SK-N-DZ (cell line): ENCODE measurements around the gene TCEA2. TPM values are rescaled to one million over a fixed set of nuclear protein-coding genes. Genes with fewer than 3 reads are reported as not detected.

Source experiments
- DNase-seq: peaks from one replicate; pipeline ENCODE4 v3.0.0-alpha.2; 2015; ENCODE audit warnings: low spot score
- polyA plus RNA-seq, 2 experiments: library from polyadenylated mRNA; depleted of rRNA; stranded (reverse); fragments of >200 nt; gene quantifications; 2 replicates each; pipeline ENCODE4 v1.2.3, GENCODE V29; 2014

The TCEA2 gene
- polyA plus RNA-seq (2014; cell fraction: cytosol; rRNA removed): 33.1 and 37.2 TPM in 2 replicates
- 164 and 170 TPM in 2 replicates for polyA plus RNA-seq (2014; cell fraction: nucleus; rRNA removed)

- peak; percentile 98 for DNase-seq
These were observed at the start of gene TCEA2 for GRCh38 chr20:64062596-64063388. Gene TCEA2, plus strand, starts transcription at chr20:64063198. Its CDS starts 115 bp downstream, at chr20:64063313.

DNA sequence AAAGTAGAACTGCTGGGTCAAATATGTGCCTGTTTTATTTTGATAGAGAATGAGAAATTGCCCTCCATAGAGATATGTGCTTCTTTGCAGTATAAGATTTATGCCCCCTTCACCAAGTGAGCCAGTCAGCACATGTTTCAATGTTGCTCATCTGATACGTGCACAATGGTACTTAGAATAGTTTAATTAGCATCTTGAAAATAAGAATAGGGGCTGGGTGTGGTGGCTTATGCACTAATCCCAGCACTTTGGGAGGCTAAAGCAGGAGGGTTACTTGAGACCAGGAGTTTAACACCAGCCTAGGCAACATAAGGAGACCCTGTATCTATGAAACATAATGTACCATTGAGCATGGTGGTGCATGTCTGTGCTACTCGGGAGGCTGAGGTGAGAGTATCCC is 47.4 kb upstream of the TCEA2 start:
- no peak for DNase-seq

- no peak for DNase-seq
These were observed 41.6 kb upstream of the TCEA2 start for GRCh38 chr20:64021124-64021975.

DNA sequence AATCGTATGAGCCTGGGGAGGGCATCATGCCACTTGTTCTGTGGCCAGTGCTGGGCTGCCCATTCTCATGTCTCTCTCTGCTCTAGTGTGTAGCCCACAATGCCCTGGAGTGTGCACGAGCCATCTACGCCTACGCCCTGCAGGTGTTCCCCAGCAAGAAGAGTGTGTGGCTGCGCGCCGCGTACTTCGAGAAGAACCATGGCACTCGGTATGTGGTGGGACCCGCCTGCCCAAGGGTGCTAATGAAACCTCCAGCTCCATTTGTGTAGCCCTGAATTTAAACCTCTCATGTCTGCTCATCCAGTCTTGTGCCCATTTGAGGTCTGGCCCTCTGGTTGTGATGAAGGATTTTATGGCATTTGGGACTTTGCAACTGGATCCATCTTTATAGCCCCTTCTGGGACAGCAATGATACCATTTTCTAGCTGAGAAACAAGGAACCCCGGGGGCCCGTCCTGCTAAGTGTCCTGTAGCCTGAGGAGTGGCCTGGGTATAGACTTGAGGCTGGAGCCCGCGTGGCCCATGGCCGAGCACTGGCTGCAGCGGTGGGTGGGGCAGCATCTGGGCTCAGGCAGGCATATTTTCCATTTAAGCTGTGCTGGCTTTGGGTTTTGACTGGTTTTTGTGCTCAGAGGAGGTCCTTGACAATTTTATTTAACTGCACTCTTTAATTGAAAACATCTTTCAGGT is 40.2 kb upstream of the TCEA2 start:
- no peak for DNase-seq

GRCh38 chr20:64023361-64024140 is 39.4 kb upstream of the TCEA2 start:
- DNase-seq: no peak

GRCh38 chr20:64024141-64024990 is 38.6 kb upstream of the TCEA2 start:
- no peak for DNase-seq

DNA sequence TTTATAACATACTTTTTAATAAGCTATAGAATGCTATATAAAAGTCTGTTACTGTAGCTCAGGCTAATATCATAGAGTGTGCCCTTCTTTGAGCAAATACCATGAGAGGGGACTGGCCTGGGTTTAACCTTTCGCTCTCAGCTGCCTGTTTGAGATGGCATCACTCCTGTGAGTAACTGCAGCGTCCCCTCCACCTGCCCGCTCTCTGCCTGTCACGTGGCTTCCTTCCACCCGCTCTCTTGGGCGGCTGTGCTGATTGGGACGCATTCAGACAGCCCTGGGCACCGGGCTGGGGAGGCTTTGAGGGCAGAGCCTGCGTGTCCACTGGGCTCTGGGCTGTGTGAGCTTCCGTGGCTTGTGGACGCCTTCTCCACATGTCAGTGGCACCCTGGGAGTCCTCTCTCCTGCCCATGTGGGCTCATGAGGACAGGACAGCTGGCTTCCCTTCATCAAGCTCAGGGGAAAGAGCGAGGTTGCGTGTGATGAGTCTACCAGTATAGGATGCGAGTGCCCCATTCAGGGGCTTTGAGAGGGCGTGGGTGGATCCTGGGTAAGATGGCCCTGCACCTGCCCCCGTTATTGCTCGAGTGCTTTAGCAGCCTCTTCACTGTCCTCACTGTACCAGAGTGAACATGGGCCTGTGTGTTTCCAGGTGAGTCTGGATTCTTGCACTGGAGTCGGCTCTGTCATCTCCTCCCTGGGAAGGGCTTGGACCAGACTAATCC is 37.7 kb upstream of the TCEA2 start:
- DNase-seq: no peak

GRCh38 chr20:64025826-64026412 is 37.1 kb upstream of the TCEA2 start:
- DNase-seq: no peak

DNA sequence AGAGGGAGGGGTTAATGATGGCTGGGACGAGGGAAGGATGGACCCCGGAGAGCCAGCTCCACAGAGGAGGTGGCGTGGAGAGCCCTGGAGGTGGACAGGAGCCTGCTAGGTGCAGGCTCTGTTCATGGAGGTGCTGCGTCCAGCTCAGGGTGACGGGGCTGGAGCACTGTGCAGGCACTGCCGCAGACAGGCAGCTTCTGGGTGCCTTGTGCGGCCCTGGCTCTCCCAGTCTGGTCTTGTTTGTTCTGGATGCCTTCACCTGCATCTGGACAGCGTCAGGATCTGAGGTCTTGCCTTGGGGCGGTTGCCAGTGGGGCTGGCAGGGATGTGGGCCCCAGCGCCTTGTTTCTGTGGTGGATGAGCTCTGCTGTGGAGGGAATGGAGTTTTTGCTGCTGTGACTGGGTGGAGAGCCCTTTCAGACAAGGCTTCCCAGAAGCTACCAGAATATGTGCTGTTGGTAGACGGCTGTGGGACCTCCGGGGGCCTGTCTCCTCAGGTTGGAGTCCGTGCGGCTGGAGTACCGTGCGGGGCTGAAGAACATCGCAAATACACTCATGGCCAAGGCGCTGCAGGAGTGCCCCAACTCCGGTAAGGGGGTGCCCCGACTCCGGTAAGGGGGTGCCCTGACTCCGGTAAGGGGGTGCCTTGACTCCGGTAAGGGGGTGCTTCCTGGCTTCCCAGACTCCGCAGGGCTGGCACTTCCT is 34.9 kb upstream of the TCEA2 start:
- no peak for DNase-seq

DNA sequence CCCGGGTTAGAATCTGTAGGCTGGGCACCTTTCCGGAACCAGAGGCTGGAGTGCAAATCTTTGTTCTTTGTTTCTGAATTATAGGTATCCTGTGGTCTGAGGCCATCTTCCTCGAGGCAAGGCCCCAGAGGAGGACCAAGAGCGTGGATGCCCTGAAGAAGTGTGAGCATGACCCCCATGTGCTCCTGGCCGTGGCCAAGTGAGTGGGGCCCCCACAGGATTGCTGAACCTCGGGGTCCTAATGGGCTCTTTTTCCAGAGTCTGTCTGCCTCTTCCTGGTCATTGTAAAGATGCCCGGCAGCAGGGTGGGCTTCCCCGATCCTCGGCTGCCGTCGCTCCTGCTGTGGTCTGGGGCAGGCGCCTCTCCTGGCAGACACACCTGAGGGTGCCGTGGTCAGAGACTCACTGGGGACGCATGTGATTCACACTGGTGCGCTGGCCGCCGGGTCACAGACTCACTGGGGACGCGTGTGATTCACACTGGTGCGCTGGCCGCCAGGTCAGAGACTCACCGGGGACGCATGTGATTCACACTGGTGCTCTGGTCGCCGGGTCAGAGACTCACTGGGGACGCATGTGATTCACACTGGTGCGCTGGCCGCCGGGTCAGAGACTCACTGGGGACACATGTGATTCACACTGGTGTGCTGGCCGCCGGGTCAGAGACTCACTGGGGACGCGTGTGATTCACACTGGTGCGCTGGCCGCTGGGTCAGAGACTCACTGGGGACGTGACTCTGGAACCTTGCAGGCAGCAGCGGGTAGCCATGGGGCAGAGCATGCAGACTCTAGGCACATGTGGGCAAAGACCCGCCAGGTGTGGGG is 33.5 kb upstream of the TCEA2 start:
- no peak for DNase-seq

GRCh38 chr20:64030371-64031134 is 32.4 kb upstream of the TCEA2 start:
- DNase-seq: no peak

- DNase-seq: no peak
These were observed 31.1 kb upstream of the TCEA2 start for GRCh38 chr20:64031822-64032314.

GRCh38 chr20:64032706-64033624 is 30.0 kb upstream of the TCEA2 start:
- no peak for DNase-seq

DNA sequence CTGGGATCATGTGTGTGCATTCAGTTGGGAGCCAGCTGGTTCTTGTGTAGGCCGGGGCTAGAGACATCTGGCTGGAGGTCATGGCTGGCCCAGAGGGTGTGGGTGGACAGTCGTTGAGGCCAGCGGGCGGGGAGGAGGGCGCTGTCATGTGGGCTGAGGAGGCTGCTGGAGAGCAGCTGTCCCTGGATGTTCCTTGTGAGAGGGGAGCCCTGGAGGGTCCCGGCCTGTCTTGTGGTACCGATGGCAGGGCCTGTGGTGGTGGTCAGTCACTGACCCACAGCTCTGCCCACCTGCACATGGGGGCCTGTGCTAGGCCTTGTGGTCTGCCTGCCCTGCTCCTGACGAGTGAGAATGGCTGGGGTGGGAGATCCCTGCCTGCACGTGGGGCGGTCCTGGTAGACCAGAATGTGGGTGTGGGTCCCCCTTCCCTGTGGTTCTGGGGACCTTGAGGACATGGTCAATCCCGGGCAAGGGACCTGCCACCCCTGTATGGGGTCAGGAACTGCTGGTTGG is 29.0 kb upstream of the TCEA2 start:
- no peak for DNase-seq
